LHCN-M2 (cell line): ENCODE results near the gene GUCA2B. TPM values are rescaled to one million over a fixed set of nuclear protein-coding genes. Genes with fewer than 3 reads are reported as not detected.

Experiments used
- DNase-seq: peaks from one replicate; pipeline ENCODE4 v3.0.0-alpha.2; 2012; ENCODE audit warnings: low read depth
- total RNA-seq: library from RNA; depleted of rRNA; stranded (reverse); fragments of >200 nt; gene quantifications from 2 replicates; pipeline ENCODE4 v1.2.3, GENCODE V29; 2014; rRNA removed

The GUCA2B gene
- total RNA-seq, 1 experiment from 2014 or later: not detected

- no peak for DNase-seq
These were observed 31.4 kb downstream of the GUCA2B start for GRCh38 chr1:42184616-42185015.

GRCh38 chr1:42186152-42186551 is 32.9 kb downstream of the GUCA2B start:
- DNase-seq: peak; percentile 94

GRCh38 chr1:42189931-42190853 is 37.0 kb downstream of the GUCA2B start:
- no peak for DNase-seq

- no peak for DNase-seq
These were observed 38.1 kb downstream of the GUCA2B start for GRCh38 chr1:42191319-42191718.

GRCh38 chr1:42192106-42192505 is 38.9 kb downstream of the GUCA2B start:
- no peak for DNase-seq

- no peak for DNase-seq
These were observed 42.6 kb downstream of the GUCA2B start for GRCh38 chr1:42195841-42196240.

GRCh38 chr1:42198251-42198650 is 45.0 kb downstream of the GUCA2B start:
- no peak for DNase-seq

- DNase-seq: no peak
These were observed 48.8 kb downstream of the GUCA2B start for GRCh38 chr1:42201986-42202385.

Other genes starting within 250 kb of the GUCA2B start
- 1.5 and 2.1 TPM in 2 replicates for gene HIVEP3, start 234.5 kb upstream of the GUCA2B start, total RNA-seq
- gene GUCA2A, start 11.3 kb downstream of the GUCA2B start, total RNA-seq: not detected in 2 replicates
- 33.4 and 34.0 TPM in 2 replicates for gene FOXJ3, start 181.8 kb downstream of the GUCA2B start, total RNA-seq
- not detected in 2 replicates for gene RIMKLA, start 227.4 kb downstream of the GUCA2B start, total RNA-seq